Spleen (tissue), 7 donors: ENCODE results near the gene LRRK1.
A peak's percentile ranks its signal among the peaks of the same experiment; 100 is the strongest.

Experiments used
- POLR2AphosphoS5 ChIP-seq, 3 donors: sonication (generic); formaldehyde crosslinking; IDR thresholded peaks; one replicate each; pipeline ENCODE4 v1.5.1; 2017; ENCODE audit warnings: antibody characterized with exemption in 3 of 3
- TF ChIP-seq, protein P1 (sequence below), 11 experiments: fragments of 200-600 bp in 7 of 11; fragments of 450-650 bp in 4 of 11; sonication (generic) in 4 of 11; IDR thresholded peaks in 8 of 11; conservative IDR thresholded peaks in 3 of 11; 1 replicate in 7 of 11; 2 replicates in 4 of 11; pipeline versions ENCODE4 v1.4.0 to v1.8.0; 2016 to 2021; ENCODE audit warnings: antibody characterized with exemption in 11 of 11, inconsistent platforms in 4 of 11, mild to moderate bottlenecking in 1 of 11
- donor health status: DM: no; HTN: no; CAD: no; lungs with moderate emphysema.
- donor health status: DM: no; HTN: no; CAD: no.
- donor health status: DM: no; HTN: no; CAD: no.

DNA sequence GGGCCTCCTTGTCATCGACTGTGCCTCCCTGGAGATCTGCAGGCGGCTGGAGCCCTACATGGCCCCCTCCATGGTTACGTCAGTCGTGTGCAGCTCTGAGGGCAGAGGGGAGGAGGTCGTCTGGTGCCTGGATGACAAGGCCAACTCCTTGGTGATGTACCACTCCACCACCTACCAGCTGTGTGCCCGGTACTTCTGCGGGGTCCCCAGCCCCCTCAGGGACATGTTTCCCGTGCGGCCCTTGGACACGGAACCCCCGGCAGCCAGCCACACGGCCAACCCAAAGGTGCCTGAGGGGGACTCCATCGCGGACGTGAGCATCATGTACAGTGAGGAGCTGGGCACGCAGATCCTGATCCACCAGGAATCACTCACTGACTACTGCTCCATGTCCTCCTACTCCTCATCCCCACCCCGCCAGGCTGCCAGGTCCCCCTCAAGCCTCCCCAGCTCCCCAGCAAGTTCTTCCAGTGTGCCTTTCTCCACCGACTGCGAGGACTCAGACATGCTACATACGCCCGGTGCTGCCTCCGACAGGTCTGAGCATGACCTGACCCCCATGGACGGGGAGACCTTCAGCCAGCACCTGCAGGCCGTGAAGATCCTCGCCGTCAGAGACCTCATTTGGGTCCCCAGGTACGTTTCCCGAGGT is 146.5 kb downstream of the LRRK1 start:
- TF ChIP-seq, protein P1, sequence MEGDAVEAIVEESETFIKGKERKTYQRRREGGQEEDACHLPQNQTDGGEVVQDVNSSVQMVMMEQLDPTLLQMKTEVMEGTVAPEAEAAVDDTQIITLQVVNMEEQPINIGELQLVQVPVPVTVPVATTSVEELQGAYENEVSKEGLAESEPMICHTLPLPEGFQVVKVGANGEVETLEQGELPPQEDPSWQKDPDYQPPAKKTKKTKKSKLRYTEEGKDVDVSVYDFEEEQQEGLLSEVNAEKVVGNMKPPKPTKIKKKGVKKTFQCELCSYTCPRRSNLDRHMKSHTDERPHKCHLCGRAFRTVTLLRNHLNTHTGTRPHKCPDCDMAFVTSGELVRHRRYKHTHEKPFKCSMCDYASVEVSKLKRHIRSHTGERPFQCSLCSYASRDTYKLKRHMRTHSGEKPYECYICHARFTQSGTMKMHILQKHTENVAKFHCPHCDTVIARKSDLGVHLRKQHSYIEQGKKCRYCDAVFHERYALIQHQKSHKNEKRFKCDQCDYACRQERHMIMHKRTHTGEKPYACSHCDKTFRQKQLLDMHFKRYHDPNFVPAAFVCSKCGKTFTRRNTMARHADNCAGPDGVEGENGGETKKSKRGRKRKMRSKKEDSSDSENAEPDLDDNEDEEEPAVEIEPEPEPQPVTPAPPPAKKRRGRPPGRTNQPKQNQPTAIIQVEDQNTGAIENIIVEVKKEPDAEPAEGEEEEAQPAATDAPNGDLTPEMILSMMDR (IDR thresholded peaks at IDR 0.05 in 8 of 11, conservative IDR thresholded peaks at IDR 0.05 in 3 of 11): no peak
- peak in 1 of 3 donors; percentile 20 for TF ChIP-seq POLR2AphosphoS5 (IDR thresholded peaks at IDR 0.05)
